ENCODE results near the gene ETNK1.

Gene ETNK1

GRCh38 chr12:22677781-22678574 lies 53.0 kb downstream of the ETNK1 start:
- no peak for TF ChIP-seq OSR1 (CRISPR knock-in tag; IDR thresholded peaks at IDR 0.05)
- TF ChIP-seq ARNTL (CRISPR knock-in tag; IDR thresholded peaks at IDR 0.05; ENCODE audit: borderline replicate concordance, low read depth), result no peak
- TF ChIP-seq ZNF70 (CRISPR knock-in tag; IDR thresholded peaks at IDR 0.05), result no peak
- TF ChIP-seq RARB (CRISPR knock-in tag; IDR thresholded peaks at IDR 0.05), result no peak
- TF ChIP-seq CREB5 (CRISPR knock-in tag; IDR thresholded peaks at IDR 0.05; ENCODE audit: low read depth), result no peak
- TF ChIP-seq ZNF8 (CRISPR knock-in tag; IDR thresholded peaks at IDR 0.05), result no peak
- TF ChIP-seq GLIS3 (CRISPR knock-in tag; IDR thresholded peaks at IDR 0.05), result no peak
- TF ChIP-seq ZNF565 (CRISPR knock-in tag; conservative IDR thresholded peaks at IDR 0.05; ENCODE audit: low read depth), result no peak
- no peak for TF ChIP-seq CSDC2 (CRISPR knock-in tag; IDR thresholded peaks at IDR 0.05)
- no peak for TF ChIP-seq SNAI2 (CRISPR knock-in tag; IDR thresholded peaks at IDR 0.05)
- no peak for TF ChIP-seq TOX (CRISPR knock-in tag; IDR thresholded peaks at IDR 0.05; ENCODE audit: borderline replicate concordance)
- TF ChIP-seq PATZ1 (CRISPR knock-in tag; IDR thresholded peaks at IDR 0.05; ENCODE audit: borderline replicate concordance), result no peak
- TF ChIP-seq ZFP3 (CRISPR knock-in tag; IDR thresholded peaks at IDR 0.05), result no peak
- TF ChIP-seq CSRNP3 (CRISPR knock-in tag; IDR thresholded peaks at IDR 0.05), result no peak
- TF ChIP-seq TSHZ2 (CRISPR knock-in tag; IDR thresholded peaks at IDR 0.05), result no peak
- no peak for TF ChIP-seq PPARA (CRISPR knock-in tag; IDR thresholded peaks at IDR 0.05; ENCODE audit: borderline replicate concordance)
- TF ChIP-seq ZC3H10 (CRISPR knock-in tag; IDR thresholded peaks at IDR 0.05), result no peak
- TF ChIP-seq POU6F1 (CRISPR knock-in tag; IDR thresholded peaks at IDR 0.05; ENCODE audit: borderline replicate concordance, low read depth), result no peak
- no peak for ATAC-seq

GRCh38 chr12:22682663-22683062 lies 57.7 kb downstream of the ETNK1 start:
- ATAC-seq, result no peak
- TF ChIP-seq TSHZ2 (CRISPR knock-in tag; IDR thresholded peaks at IDR 0.05), result no peak
- TF ChIP-seq ISL1 (CRISPR knock-in tag; IDR thresholded peaks at IDR 0.05), result no peak
- TF ChIP-seq BACH2 (CRISPR knock-in tag; IDR thresholded peaks at IDR 0.05; ENCODE audit: borderline replicate concordance), result no peak
- no peak for TF ChIP-seq ESRRG (CRISPR knock-in tag; IDR thresholded peaks at IDR 0.05)
- no peak for TF ChIP-seq GLIS3 (CRISPR knock-in tag; IDR thresholded peaks at IDR 0.05)
- no peak for TF ChIP-seq ZFP3 (CRISPR knock-in tag; IDR thresholded peaks at IDR 0.05)
- no peak for TF ChIP-seq PATZ1 (CRISPR knock-in tag; IDR thresholded peaks at IDR 0.05; ENCODE audit: borderline replicate concordance)
- no peak for TF ChIP-seq PPARA (CRISPR knock-in tag; IDR thresholded peaks at IDR 0.05; ENCODE audit: borderline replicate concordance)
- no peak for TF ChIP-seq SNAI2 (CRISPR knock-in tag; IDR thresholded peaks at IDR 0.05)
- no peak for TF ChIP-seq TCF4 (CRISPR knock-in tag; IDR thresholded peaks at IDR 0.05; ENCODE audit: borderline replicate concordance)
- TF ChIP-seq POU6F1 (CRISPR knock-in tag; IDR thresholded peaks at IDR 0.05; ENCODE audit: borderline replicate concordance, low read depth), result no peak
- no peak for TF ChIP-seq RARB (CRISPR knock-in tag; IDR thresholded peaks at IDR 0.05)
